Neutrophil (primary cell): ENCODE measurements around the gene SLC35G6.

Experiments
- H3K27ac ChIP-seq: fragments of 200-600 bp; sonication (generic); 2 replicates; pipeline ENCODE4 v1.5.1; 2016; ENCODE audit warnings: mild to moderate bottlenecking, moderate library complexity
- H3K27me3 ChIP-seq: fragments of 200-600 bp; sonication (generic); 2 replicates; pipeline ENCODE4 v1.6.0; 2016; ENCODE audit warnings: mild to moderate bottlenecking
- H3K36me3 ChIP-seq: fragments of 200-600 bp; sonication (generic); 2 replicates; pipeline ENCODE4 v1.5.1; 2017
- H3K4me1 ChIP-seq, 2 experiments: fragments of 200-600 bp in 1 of 2; sonication (generic) in 1 of 2; 1 replicate in 1 of 2; 2 replicates in 1 of 2; pipeline versions ENCODE4 v1.5.1 to v1.6.1; 2013 to 2016; ENCODE audit warnings: low read depth in 1 of 2, low read length in 1 of 2, mild to moderate bottlenecking in 1 of 2, moderate library complexity in 1 of 2; ENCODE audit not compliant: control insufficient read depth in 1 of 2, insufficient read depth in 1 of 2
- H3K4me3 ChIP-seq, 2 experiments: fragments of 200-600 bp in 1 of 2; sonication (generic) in 1 of 2; 1 replicate in 1 of 2; 2 replicates in 1 of 2; pipeline ENCODE4 v1.5.1; 2013 to 2016; ENCODE audit warnings: low read depth in 1 of 2, low read length in 1 of 2, mild to moderate bottlenecking in 1 of 2, moderate library complexity in 1 of 2
- H3K9me3 ChIP-seq: fragments of 200-600 bp; sonication (generic); 2 replicates; pipeline ENCODE4 v1.5.1; 2016
- CTCF ChIP-seq: fragments of 200-600 bp; sonication (generic); IDR thresholded peaks from 2 replicates; pipeline ENCODE4 v1.5.1; 2016; ENCODE audit warnings: antibody characterized with exemption

SLC35G6 gene

GRCh38 chr17:7486181-7486580 lies 4.9 kb downstream of the SLC35G6 start:
- TF ChIP-seq CTCF: no peak
- Histone ChIP-seq H3K36me3 (no peaks in the 10 kb centered on the region), H3K27me3 (no peaks in the 10 kb centered on the region), H3K9me3 (no peaks in the 10 kb centered on the region), H3K4me1 (peaks cover 24 to 34% of the 10 kb centered on the region in 2 experiments), H3K4me3 (no peak overlapping the region), H3K27ac (no peak overlapping the region)

GRCh38 chr17:7490144-7490543 lies 8.9 kb downstream of the SLC35G6 start:
- no peak overlapping the region for H3K4me3 ChIP-seq
- no peaks in the 10 kb centered on the region for H3K9me3 ChIP-seq
- H3K27ac ChIP-seq: no peak overlapping the region
- H3K36me3 ChIP-seq: peaks cover under 1% of the 10 kb centered on the region
- no peaks in the 10 kb centered on the region for H3K27me3 ChIP-seq
- H3K4me1 ChIP-seq: peaks cover 14 to 23% of the 10 kb centered on the region in 2 experiments
- no peak for TF ChIP-seq CTCF

- H3K9me3 ChIP-seq: no peaks in the 10 kb centered on the region
- H3K4me3 ChIP-seq: no peak overlapping the region
- H3K27ac ChIP-seq: no peak overlapping the region
- TF ChIP-seq CTCF: no peak
- H3K4me1 ChIP-seq: peaks cover 0 to 9% of the 10 kb centered on the region in 2 experiments
- no peaks in the 10 kb centered on the region for H3K27me3 ChIP-seq
- peaks cover 15% of the 10 kb centered on the region for H3K36me3 ChIP-seq
Observed at GRCh38 chr17:7491583-7491982, 10.3 kb downstream of the SLC35G6 start.

GRCh38 chr17:7493941-7494340 lies 12.7 kb downstream of the SLC35G6 start:
- Histone ChIP-seq H3K27me3 (no peaks in the 10 kb centered on the region), H3K9me3 (no peaks in the 10 kb centered on the region), H3K27ac (no peak overlapping the region), H3K4me1 (peaks cover 0 to 5% of the 10 kb centered on the region in 2 experiments), H3K36me3 (peaks cover 38% of the 10 kb centered on the region), H3K4me3 (no peak overlapping the region)
- TF ChIP-seq CTCF: no peak

- TF ChIP-seq CTCF: no peak
- H3K4me3 ChIP-seq: no peak overlapping the region
- no peaks in the 10 kb centered on the region for H3K4me1 ChIP-seq
- no peaks in the 10 kb centered on the region for H3K27me3 ChIP-seq
- H3K27ac ChIP-seq: no peak overlapping the region
- peaks cover 59% of the 10 kb centered on the region for H3K36me3 ChIP-seq
- no peaks in the 10 kb centered on the region for H3K9me3 ChIP-seq
Observed at GRCh38 chr17:7495906-7496434, 14.7 kb downstream of the SLC35G6 start.
